Measurements from ENCODE around the gene ARPP21.

ARPP21 gene

GRCh38 chr3:35678643-35679161 lies 39.4 kb downstream of the ARPP21 start:
- no peak for DNase-seq

- no peak for DNase-seq
Measured at GRCh38 chr3:35679409-35680080, 40.2 kb downstream of the ARPP21 start.

GRCh38 chr3:35680866-35681650 lies 41.7 kb downstream of the ARPP21 start:
- no peak for DNase-seq

GRCh38 chr3:35685153-35685552 lies 45.8 kb downstream of the ARPP21 start:
- DNase-seq = no peak

- no peak for DNase-seq
Measured at GRCh38 chr3:35688826-35689225, 49.5 kb downstream of the ARPP21 start.

GRCh38 chr3:35690271-35690670 lies 50.9 kb downstream of the ARPP21 start:
- DNase-seq = no peak

GRCh38 chr3:35705904-35706303 lies 66.6 kb downstream of the ARPP21 start:
- no peak for DNase-seq

- no peak for DNase-seq
Measured at GRCh38 chr3:35707904-35708303, 68.6 kb downstream of the ARPP21 start.

- DNase-seq = no peak
Measured at GRCh38 chr3:35708394-35709271, 69.3 kb downstream of the ARPP21 start.

- no peak for DNase-seq
Measured at GRCh38 chr3:35709691-35710090, 70.4 kb downstream of the ARPP21 start.

GRCh38 chr3:35710554-35710953 lies 71.2 kb downstream of the ARPP21 start:
- DNase-seq = no peak

GRCh38 chr3:35718921-35719320 lies 79.6 kb downstream of the ARPP21 start:
- no peak for DNase-seq

- DNase-seq = no peak
Measured at GRCh38 chr3:35721628-35722027, 82.3 kb downstream of the ARPP21 start.

GRCh38 chr3:35722902-35723301 lies 83.6 kb downstream of the ARPP21 start:
- no peak for DNase-seq

- no peak for DNase-seq
Measured at GRCh38 chr3:35723480-35724097, 84.3 kb downstream of the ARPP21 start.

GRCh38 chr3:35724106-35724505 lies 84.8 kb downstream of the ARPP21 start:
- no peak for DNase-seq

- no peak for DNase-seq
Measured at GRCh38 chr3:35727179-35727578, 87.9 kb downstream of the ARPP21 start.

GRCh38 chr3:35733341-35733740 lies 94.0 kb downstream of the ARPP21 start:
- DNase-seq = no peak

GRCh38 chr3:35733864-35734263 lies 94.5 kb downstream of the ARPP21 start:
- DNase-seq = no peak

- no peak for DNase-seq
Measured at GRCh38 chr3:35737080-35737479, 97.8 kb downstream of the ARPP21 start.

GRCh38 chr3:35737527-35737926 lies 98.2 kb downstream of the ARPP21 start:
- no peak for DNase-seq

GRCh38 chr3:35737934-35738706 lies 98.8 kb downstream of the ARPP21 start:
- no peak for DNase-seq

All from Kasumi-1 (cell line).